ENCODE results near the gene CKS1B. TPM values are rescaled to one million over a fixed set of nuclear protein-coding genes. Genes with fewer than 3 reads are reported as not detected.

CKS1B gene
- polyA plus RNA-seq, 2 of the 4 experiments (the other 2 are of a cell fraction), result 356 to 725 TPM

DNA sequence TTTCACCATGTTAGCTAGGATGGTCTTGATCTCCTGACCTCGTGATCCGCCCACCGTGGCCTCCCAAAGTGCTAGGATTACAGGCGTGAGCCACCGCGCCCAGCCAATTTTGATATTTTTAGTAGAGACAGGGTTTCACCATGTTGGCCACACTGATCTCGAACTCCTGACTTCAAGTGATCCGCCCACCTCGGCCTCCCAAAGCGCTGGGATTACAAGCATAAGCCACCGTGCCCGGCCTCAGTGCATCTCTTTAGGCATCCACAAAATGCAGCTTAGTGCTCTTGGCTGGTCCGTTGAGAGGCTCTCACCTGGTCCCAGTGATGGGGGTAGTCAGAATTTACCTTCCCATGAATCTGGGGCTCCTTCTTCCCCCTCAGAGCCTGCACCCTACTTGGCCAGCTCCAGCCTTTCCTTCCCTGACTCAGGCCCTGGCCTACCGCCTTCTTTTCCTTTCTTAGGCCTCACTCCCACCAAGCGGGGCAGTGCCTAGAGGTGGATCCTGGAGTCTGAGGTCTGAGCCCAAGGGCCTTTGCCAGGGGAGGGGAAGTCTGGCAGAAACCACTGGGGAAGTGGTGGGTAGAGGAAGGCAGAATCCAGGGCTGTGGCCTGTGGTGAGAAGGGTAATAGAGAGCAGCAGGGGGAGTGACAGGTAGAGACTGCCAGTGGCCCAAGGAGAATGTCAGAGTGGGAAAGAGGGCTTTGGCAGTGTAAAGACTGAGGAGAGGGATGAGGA is 22.7 kb downstream of the CKS1B start (continued):
- TF ChIP-seq TP53 (CRISPR knock-in tag; IDR thresholded peaks at IDR 0.05), result no peak
- TF ChIP-seq CBX2 (IDR thresholded peaks at IDR 0.05; ENCODE audit: borderline replicate concordance, low read depth), result no peak

- Histone ChIP-seq H3K4me2 (peak overlapping the region; percentile 99; the same call in 1 of the 3 replicates), H3K27ac (peak overlapping the region in 1 of 2 experiments; percentile 100; a peak in 3 of 6 replicates), H3K9me3 (no peaks in the 10 kb centered on the region), H3K4me3 (no peak overlapping the region), H3K4me1 (peaks cover 39% of the 10 kb centered on the region)
- ATAC-seq, result no peak
- TF ChIP-seq, protein P1, sequence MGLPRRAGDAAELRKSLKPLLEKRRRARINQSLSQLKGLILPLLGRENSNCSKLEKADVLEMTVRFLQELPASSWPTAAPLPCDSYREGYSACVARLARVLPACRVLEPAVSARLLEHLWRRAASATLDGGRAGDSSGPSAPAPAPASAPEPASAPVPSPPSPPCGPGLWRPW (IDR thresholded peaks at IDR 0.05), result no peak
- TF ChIP-seq CTCF (IDR thresholded peaks at IDR 0.05) (0 out of 3 replicates have a peak, but pooled peaks have one; percentile 7), KDM1A (IDR thresholded peaks at IDR 0.05; ENCODE audit: low read depth) (no peak), MAFK (IDR thresholded peaks at IDR 0.05; ENCODE audit: partially characterized antibody) (no peak), RAD21 (conservative IDR thresholded peaks at IDR 0.05 in 1 of 2, IDR thresholded peaks at IDR 0.05 in 1 of 2) (0 out of 5 replicates have a peak, but pooled peaks of 1 of the 2 experiments have one; percentile 9), JUNB (IDR thresholded peaks at IDR 0.05) (no peak)
- POLR2A ChIA-PET, result interaction anchor here (0.6 to 4.8 kb wide), 6 partner anchors 10 to 28 kb away, joined by 3 to 52 read pairs (median 8); partner anchors contain the start of genes CKS1B, FLAD1 and SHC1
- 83% methylated on average over 16 of the region's 16 CpGs for WGBS (ENCODE audit: missing lambda C conversion rate)
- no peak for FAIRE-seq
- CTCF ChIA-PET, result interaction anchor here (0.6 to 1.5 kb wide), 4 partner anchors 87 to 517 kb away, joined by 3 to 4 read pairs (median 3); no protein-coding TSS in a partner anchor
- no peak for DNase-seq (ENCODE audit: low read depth in 1 of 2, low spot score in 1 of 2)
Observed at GRCh38 chr1:154998201-154998780, 23.8 kb downstream of the CKS1B start.

DNA sequence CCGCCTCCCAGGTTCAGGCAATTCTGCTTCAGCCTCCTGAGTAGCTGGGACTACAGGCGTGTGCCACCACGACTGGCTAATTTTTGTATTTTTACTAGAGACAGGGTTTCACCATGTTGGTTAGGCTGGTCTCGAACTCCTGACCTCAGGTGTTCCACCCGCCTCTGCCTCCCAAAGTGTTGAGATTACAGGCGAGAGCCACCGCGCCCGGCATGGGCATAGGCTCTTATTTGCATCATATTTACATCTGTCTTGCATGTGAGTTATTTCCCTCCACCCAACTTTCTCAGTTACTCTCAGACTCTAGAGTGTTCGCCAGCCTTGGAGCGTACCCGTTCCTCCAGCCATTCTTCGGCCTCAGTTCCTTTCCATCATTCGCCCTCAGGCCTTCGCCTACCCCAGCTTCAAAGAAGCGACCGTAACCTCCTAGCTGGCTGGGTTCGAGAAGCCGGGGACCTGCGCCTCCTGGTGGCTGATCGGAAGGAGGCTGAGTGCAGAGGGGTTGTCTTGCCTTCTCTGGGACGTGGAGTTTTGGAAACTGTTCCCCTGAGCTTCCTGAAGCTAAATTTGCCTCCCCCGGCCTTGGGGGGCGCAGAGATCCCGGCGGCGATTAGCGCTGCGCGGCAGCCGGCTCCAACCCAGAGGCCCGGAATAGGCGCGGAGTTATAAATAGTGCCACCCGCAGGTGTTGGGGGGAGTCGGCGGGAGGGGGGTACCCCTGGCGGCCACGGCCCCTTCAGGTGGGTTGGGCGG is 24.5 kb downstream of the CKS1B start:
- Histone ChIP-seq H3K4me1 (peaks cover 32% of the 10 kb centered on the region), H3K4me3 (peak overlapping the region; percentile 80; the same call in 2 of the 3 replicates), H3K27ac (peak overlapping the region; percentile 98 to 100), H3K4me2 (peak overlapping the region; percentile 99), H3K9me3 (no peaks in the 10 kb centered on the region)
- DNase-seq (ENCODE audit: low read depth in 1 of 2, low spot score in 1 of 2), result peak; percentile 79 to 82
- peak in 1 of 2 experiments; percentile 6; a peak in 3 of 6 replicates for ATAC-seq
- ChIA-PET CTCF (interaction anchor here (0.5 to 1.5 kb wide), 5 partner anchors 86 to 518 kb away, joined by 3 to 4 read pairs (median 3); no protein-coding TSS in a partner anchor), POLR2A (interaction anchor here (0.6 to 4.8 kb wide), 5 partner anchors 11 to 28 kb away, joined by 3 to 52 read pairs (median 10); partner anchors contain the start of genes CKS1B, FLAD1 and SHC1)
- TF ChIP-seq JUN (IDR thresholded peaks at IDR 0.05), result 0 out of 5 replicates have a peak, but pooled peaks of 1 of the 2 experiments have one; percentile 21
- no peak for TF ChIP-seq CHD2 (IDR thresholded peaks at IDR 0.05; ENCODE audit: low read length, partially characterized antibody)
- TF ChIP-seq FOXS1 (CRISPR knock-in tag; IDR thresholded peaks at IDR 0.05), result no peak
- peak; percentile 68 to 76 for TF ChIP-seq RAD21 (conservative IDR thresholded peaks at IDR 0.05 in 1 of 2, IDR thresholded peaks at IDR 0.05 in 1 of 2)
- no peak for TF ChIP-seq HOXA7 (CRISPR knock-in tag; IDR thresholded peaks at IDR 0.05)
- no peak; the same call in 1 of the 2 replicates for TF ChIP-seq MAX (IDR thresholded peaks at IDR 0.05)
- TF ChIP-seq, protein P2, sequence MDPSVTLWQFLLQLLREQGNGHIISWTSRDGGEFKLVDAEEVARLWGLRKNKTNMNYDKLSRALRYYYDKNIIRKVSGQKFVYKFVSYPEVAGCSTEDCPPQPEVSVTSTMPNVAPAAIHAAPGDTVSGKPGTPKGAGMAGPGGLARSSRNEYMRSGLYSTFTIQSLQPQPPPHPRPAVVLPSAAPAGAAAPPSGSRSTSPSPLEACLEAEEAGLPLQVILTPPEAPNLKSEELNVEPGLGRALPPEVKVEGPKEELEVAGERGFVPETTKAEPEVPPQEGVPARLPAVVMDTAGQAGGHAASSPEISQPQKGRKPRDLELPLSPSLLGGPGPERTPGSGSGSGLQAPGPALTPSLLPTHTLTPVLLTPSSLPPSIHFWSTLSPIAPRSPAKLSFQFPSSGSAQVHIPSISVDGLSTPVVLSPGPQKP (IDR thresholded peaks at IDR 0.05; ENCODE audit: low read depth, low read length), result no peak
- TF ChIP-seq TP53 (CRISPR knock-in tag; IDR thresholded peaks at IDR 0.05), result no peak
- peak; percentile 87 for TF ChIP-seq SMC3 (IDR thresholded peaks at IDR 0.05)
- no peak for TF ChIP-seq BCL3 (IDR thresholded peaks at IDR 0.05)
- peak; percentile 90 for TF ChIP-seq CTCF (IDR thresholded peaks at IDR 0.05)
- no peak for TF ChIP-seq ESRRA (IDR thresholded peaks at IDR 0.05; ENCODE audit: borderline replicate concordance, low read length)
- TF ChIP-seq MYC (IDR thresholded peaks at IDR 0.05; ENCODE audit: borderline replicate concordance, low read length), result no peak
- no peak for FAIRE-seq
- 27% methylated on average over 28 of the region's 40 CpGs for WGBS (ENCODE audit: missing lambda C conversion rate)
